Measurements from ENCODE around the gene VCAN. TPM values are rescaled to one million over a fixed set of nuclear protein-coding genes. Genes with fewer than 3 reads are reported as not detected.

The VCAN gene
- total RNA-seq, 1 donor from 2014 or later: 133 TPM

DNA sequence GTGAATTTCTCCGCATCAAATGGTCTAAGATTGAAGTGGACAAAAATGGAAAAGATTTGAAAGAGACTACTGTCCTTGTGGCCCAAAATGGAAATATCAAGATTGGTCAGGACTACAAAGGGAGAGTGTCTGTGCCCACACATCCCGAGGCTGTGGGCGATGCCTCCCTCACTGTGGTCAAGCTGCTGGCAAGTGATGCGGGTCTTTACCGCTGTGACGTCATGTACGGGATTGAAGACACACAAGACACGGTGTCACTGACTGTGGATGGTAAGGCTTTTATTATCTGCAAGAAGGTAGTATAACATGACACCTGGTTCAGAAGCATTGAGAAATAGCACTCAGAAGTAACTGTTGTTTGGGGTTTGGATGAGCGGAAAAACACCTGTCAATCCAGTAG is 18.7 kb downstream of the VCAN start:
- TF ChIP-seq, protein P1, sequence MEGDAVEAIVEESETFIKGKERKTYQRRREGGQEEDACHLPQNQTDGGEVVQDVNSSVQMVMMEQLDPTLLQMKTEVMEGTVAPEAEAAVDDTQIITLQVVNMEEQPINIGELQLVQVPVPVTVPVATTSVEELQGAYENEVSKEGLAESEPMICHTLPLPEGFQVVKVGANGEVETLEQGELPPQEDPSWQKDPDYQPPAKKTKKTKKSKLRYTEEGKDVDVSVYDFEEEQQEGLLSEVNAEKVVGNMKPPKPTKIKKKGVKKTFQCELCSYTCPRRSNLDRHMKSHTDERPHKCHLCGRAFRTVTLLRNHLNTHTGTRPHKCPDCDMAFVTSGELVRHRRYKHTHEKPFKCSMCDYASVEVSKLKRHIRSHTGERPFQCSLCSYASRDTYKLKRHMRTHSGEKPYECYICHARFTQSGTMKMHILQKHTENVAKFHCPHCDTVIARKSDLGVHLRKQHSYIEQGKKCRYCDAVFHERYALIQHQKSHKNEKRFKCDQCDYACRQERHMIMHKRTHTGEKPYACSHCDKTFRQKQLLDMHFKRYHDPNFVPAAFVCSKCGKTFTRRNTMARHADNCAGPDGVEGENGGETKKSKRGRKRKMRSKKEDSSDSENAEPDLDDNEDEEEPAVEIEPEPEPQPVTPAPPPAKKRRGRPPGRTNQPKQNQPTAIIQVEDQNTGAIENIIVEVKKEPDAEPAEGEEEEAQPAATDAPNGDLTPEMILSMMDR (IDR thresholded peaks at IDR 0.05): no peak
- ATAC-seq (no peak), DNase-seq (no peak)
- Histone ChIP-seq H3K4me3 (no peak overlapping the region), H3K4me1 (no peaks in the 10 kb centered on the region), H3K27me3 (ENCODE audit: low read depth) (no peaks in the 10 kb centered on the region), H3K9me3 (no peaks in the 10 kb centered on the region), H3K27ac (no peak overlapping the region), H3K36me3 (peaks cover 7% of the 10 kb centered on the region)
- intact Hi-C loops (cut with DNase I): no loop called here

DNA sequence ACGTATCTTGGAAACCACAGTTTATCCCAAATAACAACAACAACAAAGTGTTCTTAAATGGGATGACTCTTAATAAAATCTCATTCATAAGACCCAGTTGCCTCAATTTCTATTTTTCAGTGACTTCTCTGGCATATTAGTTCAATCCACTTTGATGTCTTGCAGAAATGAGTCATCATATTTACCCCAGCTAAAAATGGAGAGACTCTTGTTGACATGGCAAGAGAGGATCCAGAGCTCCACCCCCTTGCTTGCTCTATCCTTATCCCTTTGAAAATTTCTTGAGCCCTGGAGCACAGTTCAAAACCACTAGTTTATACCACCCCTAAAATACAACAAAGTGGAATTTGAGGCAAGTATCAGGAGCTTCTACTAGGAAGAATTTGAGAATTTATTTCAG is 20.8 kb downstream of the VCAN start:
- Histone ChIP-seq H3K4me1 (no peaks in the 10 kb centered on the region), H3K36me3 (peaks cover 7% of the 10 kb centered on the region), H3K27ac (no peak overlapping the region), H3K27me3 (ENCODE audit: low read depth) (no peaks in the 10 kb centered on the region), H3K9me3 (no peaks in the 10 kb centered on the region), H3K4me3 (no peak overlapping the region)
- TF ChIP-seq, protein P1 (IDR thresholded peaks at IDR 0.05): no peak
- DNase-seq (no peak), ATAC-seq (no peak)
- intact Hi-C loops (cut with DNase I): no loop called here

- intact Hi-C loops (cut with DNase I): no loop called here
- TF ChIP-seq, protein P1 (IDR thresholded peaks at IDR 0.05): no peak
- DNase-seq: no peak
Measured at GRCh38 chr5:83493644-83494043, 22.1 kb downstream of the VCAN start.

DNA sequence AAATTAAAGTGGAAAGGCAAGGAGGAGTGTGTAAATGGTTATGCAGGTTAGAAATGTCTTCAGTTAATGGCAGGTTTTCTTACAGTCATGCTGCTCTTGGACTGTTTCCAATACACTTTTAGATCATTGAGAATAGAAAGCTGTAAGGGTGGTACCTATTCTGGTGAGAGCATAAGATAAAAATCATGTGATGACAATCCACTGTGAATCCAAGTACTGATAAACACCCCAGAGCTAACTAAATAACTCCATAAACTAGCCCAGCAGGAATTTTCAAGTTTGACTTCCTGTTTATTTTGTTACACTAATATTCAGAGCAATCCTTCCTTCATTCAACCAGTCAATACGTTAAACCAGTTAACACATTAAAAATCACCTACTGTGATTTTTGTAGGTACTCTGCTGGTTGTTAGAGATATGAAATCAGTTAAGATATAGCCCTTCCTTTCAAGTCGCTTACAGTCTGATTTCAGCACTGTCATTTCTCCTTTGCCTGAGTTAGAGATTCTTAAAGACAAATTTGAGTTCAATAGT is 22.6 kb downstream of the VCAN start:
- ATAC-seq: no peak
- DNase-seq: no peak
- intact Hi-C loops (cut with DNase I): no loop called here
- H3K4me3 ChIP-seq: no peak overlapping the region
- no peaks in the 10 kb centered on the region for H3K4me1 ChIP-seq
- peaks cover 7% of the 10 kb centered on the region for H3K36me3 ChIP-seq
- H3K27ac ChIP-seq: no peak overlapping the region
- H3K9me3 ChIP-seq: no peaks in the 10 kb centered on the region
- H3K27me3 ChIP-seq (ENCODE audit: low read depth): no peaks in the 10 kb centered on the region
- TF ChIP-seq, protein P1 (IDR thresholded peaks at IDR 0.05): no peak

More at GRCh38 chr5:83493644-83494043, 22.1 kb downstream of the VCAN start:
- H3K27ac ChIP-seq: no peak overlapping the region
- H3K4me3 ChIP-seq: no peak overlapping the region
- ATAC-seq: no peak
- no peaks in the 10 kb centered on the region for H3K27me3 ChIP-seq (ENCODE audit: low read depth)
- H3K36me3 ChIP-seq: peaks cover 7% of the 10 kb centered on the region
- H3K4me1 ChIP-seq: no peaks in the 10 kb centered on the region
- no peaks in the 10 kb centered on the region for H3K9me3 ChIP-seq

GRCh38 chr5:83494666-83495065 is 23.1 kb downstream of the VCAN start:
- intact Hi-C loops (cut with DNase I): no loop called here
- Histone ChIP-seq H3K27me3 (ENCODE audit: low read depth) (no peaks in the 10 kb centered on the region), H3K27ac (no peak overlapping the region), H3K9me3 (no peaks in the 10 kb centered on the region), H3K4me3 (no peak overlapping the region), H3K4me1 (no peaks in the 10 kb centered on the region), H3K36me3 (peaks cover 7% of the 10 kb centered on the region)
- ATAC-seq (no peak), DNase-seq (no peak)
- TF ChIP-seq, protein P1 (IDR thresholded peaks at IDR 0.05): no peak

Measured in lower lobe of right lung (tissue), 2 donors.